Ecto neural progenitor cell (in vitro differentiated cells): Measurements from ENCODE around the gene LGI1.

Experiments
- DNase-seq: peaks from one replicate; pipeline ENCODE4 v3.0.0-alpha.2; 2018; ENCODE audit warnings: low spot score

The LGI1 gene

DNA sequence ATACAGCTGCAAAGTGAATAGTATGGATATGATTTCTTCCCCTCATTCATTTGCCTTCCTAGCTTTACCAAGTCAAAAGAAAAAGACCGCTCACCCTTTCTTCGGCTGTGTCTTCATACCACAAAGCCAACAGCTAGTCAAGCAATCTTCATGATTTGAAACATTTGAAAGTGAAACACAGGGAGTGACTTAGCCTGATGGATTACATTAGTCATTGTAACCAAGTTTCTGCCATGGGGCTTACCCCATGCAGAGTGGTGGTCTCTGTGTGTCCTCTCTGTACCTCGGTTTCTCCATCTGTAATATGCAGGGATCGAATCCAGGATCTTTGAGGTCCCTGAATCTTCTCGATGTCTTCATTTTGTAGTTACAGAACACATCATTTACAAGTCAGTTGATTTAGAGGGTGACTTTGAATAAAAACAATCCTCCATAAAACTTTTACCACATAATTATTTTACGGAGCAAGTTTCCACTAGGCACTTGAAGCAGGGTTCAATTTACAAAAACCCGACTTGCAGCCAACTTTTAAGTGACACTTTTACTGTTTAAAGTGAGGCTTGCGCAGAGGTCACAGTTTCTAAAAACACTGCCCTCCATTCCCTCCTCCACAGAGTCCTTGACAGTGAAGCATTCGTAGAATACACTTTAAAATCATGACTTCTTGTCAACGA is 2.2 kb upstream of the LGI1 start:
- DNase-seq, result no peak

DNA sequence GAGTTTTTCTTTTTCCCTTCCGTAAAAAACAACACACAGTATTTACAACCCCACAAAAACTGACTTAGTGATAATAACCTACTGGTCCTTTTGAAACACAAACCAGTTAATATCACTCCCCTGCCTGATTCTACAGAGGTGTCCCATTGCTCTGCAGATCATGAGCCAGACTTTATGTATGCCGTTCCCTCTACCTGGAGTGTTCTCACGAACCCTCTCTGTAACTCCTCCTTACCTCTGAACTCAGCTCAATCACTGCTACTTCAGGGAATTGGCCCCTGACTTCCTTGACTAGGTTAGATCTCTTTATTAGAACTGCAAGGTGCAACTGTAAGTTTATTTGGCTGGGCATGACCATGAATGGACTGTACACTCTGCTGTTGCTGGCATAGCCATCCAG is 1.6 kb upstream of the LGI1 start:
- no peak for DNase-seq

DNA sequence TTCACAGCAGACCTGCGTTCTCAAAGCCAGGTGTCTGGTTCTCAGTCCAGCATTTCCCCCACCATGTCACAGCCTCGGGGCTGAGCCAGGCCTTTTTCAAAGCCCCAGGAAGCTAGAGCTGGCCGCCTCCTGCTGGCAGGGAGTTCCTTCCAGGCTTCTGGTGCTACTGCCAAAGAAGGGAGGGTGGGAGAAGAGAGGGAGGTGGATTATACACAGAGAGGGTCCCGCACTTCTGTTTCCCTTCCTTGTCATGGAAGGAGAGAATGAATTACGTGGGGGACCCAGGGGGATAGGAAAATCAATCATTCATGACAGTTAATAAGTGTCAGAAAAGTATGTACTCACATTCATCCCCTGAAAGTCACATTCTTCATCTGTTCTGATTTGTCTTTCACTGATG is 600 bp upstream of the LGI1 start:
- peak; percentile 64 for DNase-seq

DNA sequence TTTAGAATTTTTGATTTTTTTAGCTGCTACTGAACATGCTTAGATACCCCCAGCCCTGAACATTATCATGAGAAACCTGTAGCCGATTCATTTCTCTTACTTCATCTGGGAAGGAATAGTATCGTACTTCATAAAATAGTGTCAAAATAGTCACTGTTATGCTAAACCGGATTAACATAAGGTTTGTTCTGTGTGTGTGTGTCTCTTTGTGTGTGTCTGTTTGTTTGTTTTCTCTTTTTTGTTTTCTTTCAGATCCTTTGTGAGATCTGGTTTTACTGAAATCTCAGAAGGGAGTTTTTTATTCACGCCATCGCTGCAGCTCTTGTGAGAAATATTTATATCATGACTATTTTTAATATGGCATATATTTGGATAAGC is 761 bp downstream of the LGI1 start:
- no peak for DNase-seq

DNA sequence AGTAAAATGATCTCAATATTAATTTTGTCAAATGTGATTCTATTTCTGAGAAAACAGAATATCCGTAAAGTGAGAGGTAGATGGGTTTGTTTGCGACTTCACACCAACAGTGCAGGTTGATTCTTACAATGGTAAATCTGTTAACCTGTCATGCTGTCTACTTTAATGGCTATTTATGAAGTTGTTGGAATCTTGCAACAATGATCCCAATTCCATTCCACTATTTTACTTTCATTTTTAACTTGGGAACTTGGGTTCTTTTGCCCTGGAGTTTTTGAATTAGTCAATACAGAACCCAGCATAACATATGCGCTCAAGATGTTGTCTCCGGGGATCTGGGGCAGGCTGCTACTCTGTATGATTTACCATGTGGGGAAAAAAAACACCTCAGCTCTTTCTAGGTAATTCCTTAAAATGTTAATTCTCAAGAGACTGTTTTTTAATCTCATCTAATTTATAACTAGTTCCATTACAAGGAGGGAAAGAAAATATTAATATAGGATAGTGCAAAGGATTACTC is 1.2 kb downstream of the LGI1 start:
- no peak for DNase-seq

DNA sequence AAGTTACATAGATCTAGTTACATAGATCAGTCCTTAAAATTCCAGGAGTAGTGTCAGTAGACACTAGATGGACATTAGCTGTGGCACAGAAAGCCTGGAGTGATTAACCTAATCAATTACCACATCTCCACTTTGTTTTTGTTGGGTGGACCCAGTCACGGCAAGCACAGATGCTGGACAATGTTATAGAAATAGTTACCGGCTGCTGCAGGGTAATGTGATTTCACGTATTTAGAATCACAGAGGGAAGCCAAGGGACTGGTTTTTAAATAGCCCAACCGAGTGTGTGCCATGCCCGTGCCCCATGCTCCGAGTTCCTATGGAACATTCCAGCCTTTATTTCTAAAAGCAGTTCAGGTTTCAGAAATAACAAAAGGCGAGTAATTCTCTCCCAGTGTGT is 2.8 kb downstream of the LGI1 start:
- DNase-seq, result peak; percentile 39

DNA sequence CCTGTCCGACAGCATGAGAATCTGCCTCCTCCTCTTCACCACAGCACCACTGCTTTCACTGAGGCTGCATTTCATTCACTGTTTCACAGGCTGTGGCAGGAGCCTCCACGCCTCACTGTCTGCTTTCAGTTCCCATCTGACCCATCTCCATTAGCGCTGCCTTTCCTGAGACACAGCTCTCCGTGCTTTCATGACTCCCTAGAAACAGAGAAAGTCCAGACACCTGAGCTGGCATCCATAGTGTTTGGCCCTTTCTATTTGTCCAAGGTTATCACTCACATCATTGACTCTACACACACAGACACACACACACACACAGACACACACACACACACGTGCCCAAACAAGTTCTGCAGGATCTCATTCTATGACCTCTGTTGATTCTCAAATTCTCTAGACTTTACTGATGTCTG is 5.2 kb downstream of the LGI1 start:
- peak; percentile 34 for DNase-seq

DNA sequence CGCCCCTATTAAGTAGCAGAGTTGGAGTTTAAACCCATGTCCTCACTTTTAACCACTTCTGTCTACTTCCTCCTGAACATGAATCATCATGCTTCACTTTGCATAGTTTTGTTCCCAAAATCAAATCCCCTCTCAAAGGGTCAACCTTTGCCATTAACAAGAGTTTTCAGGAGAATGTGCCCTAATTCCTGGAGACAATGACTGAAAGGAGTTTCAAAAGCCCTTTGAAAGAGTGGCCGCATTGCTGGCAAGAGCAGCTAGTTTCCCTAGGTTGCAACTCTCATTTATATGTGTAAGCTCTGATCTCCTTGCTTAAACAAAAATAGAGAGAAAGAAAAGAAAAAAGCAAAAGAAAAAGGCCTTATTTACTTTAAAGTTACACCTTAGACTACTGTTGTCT is 9.2 kb downstream of the LGI1 start:
- no peak for DNase-seq

DNA sequence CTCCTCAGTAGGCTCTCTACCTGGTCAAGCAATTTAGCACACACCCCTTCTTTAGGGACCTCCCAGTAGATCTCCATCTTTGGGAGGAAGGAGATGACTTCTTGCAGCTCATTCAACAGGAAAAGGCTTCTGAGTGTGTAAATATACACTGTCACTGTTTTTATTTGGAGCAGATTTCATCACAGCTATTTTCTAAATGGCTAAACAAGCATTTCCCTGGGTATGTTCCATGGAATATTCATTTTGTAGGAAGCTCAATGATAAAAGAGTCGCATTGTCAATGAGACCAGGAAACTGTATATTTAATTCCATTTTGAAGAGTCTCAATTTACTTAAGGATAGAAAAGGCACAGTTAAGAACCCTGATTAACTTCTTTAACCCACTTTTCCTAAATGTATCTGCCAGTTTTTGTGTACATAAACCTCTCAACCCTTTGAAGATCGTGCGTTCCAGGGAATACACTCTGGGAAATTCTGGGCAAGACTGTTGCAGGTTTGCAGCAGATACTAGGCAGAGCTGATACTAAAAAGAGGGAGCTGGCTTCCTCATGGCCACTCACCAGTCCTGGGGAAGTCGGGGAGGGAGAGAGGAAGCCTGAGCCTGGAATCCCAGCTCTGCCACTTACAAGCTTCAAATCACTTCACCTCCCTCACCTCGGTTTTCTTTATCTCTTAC is 10.1 kb downstream of the LGI1 start:
- no peak for DNase-seq

DNA sequence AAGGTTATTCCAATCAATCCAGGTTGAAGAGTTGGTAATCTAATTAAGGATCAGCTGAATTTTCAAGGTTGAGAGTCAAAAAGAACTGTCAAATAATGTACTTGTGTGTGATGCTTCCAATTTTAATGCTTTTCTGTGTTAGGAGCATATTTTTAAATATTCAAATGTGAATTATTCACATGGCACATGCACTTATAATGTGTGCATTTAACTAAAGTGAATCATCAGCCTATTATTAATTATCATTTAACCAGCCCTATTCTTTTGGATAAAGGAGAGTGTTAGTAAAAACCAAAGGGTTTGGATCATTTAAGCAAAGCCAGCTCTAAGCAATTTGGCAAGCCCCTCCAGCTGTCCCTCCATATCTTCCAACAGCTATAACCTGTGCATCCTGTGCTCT is 11.2 kb downstream of the LGI1 start:
- no peak for DNase-seq

DNA sequence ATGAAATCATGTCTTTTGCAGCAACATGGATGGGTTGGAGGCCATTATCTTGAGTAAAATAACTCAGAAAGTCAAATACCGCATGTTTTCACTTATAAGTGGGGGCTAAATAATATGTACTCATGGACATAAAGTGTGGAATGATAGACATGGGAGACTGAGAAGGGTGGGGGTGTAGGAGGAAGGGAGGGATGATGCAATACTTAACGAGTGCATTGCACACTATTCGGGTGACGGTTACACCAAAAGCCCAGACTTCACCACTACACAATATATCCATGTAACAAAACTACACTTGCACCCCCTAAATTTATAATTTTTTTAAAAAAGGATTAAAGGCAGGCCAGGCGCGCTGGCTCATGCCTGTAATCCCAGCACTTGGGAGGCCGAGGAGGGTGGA is 13.6 kb downstream of the LGI1 start:
- no peak for DNase-seq

DNA sequence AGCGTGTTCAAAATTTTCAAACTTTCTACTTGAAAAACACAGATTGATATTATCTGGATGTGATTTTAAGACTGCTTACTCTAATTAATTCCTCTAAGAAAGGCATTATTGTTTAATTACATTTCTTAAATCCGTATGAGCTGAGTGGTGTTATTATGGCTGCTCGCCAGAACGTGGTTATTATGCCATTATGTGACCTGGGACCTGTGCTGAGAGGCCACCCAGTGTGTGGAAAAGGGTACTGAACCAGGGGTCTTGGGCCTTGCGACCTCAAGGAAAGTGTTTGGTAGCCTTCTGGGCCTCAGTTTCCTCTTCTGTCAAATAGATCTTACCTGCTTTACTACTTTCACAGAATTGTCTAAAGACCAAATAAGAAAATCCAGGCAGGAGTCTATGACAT is 15.4 kb downstream of the LGI1 start:
- no peak for DNase-seq

DNA sequence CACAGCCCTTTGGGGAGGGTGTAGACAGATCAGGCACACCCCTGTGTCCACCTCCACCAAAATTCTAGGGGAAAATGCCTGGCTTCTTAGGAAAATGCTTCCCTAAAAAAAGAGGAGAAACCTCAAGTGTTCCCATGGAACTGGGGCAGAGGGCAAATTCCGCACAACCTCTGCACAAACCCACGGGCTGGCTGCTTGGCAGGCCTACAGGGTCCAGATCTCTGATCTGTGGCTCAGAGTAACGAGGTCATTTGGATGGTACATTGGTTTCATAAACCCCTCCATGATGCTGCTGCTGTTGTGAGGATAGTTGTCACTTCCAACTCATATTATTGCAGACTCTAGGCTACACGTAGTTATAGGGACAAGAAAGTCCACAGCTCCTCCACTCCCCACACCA is 16.0 kb downstream of the LGI1 start:
- DNase-seq, result no peak

DNA sequence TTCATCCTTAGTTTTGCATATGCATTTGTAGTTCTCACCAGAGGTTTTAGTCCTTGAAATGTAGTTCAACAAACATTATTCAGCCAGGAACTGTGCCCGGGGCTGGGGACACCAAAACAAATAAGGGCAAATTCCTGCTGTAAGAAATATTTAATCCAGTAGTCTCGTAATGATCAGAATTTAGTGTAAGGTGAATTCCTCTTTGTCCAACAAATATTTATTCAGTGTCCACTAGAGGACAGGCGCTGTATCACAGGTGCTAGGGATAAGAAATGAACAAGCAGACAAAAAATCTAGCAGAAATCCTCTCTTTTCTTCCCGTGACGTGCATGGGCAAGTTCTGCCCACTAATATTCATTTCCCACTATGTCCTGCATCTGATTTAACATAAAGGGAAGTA is 17.6 kb downstream of the LGI1 start:
- DNase-seq, result no peak

DNA sequence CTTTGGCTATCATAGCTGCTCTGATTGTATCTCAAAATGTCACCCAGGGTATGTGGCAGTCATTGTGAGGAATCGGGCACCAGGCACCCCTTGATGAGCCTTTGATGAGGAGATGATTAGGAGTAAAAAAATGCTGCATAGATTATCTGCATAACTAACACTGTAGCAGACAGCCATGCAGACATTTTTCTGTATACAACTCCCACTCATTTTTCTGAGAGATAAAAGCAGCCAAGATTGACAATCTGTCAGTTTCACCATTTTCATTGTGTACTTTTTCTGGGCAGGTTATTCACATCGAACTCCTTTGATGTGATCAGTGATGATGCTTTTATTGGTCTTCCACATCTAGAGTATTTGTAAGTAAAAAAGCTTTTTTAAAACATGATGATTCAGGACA is 19.4 kb downstream of the LGI1 start:
- no peak for DNase-seq

DNA sequence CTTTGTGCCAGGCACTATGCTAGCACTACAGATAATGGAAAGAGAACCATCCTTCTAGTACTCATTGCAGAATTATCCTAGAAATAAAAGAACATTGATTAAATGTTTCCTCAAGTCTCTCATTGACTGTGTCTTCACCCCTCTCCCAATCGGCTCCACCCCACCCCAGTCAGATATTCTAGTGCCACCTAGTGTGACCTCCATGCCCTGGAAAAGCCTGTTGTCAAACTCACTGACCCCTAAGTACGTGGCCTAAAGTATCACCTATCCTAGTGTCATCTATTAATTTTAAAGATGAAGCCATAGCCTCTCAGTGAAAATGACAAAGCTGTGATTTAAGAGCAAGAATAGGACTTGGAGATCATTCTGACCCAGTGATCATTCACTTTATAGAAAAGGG is 26.3 kb downstream of the LGI1 start:
- no peak for DNase-seq

DNA sequence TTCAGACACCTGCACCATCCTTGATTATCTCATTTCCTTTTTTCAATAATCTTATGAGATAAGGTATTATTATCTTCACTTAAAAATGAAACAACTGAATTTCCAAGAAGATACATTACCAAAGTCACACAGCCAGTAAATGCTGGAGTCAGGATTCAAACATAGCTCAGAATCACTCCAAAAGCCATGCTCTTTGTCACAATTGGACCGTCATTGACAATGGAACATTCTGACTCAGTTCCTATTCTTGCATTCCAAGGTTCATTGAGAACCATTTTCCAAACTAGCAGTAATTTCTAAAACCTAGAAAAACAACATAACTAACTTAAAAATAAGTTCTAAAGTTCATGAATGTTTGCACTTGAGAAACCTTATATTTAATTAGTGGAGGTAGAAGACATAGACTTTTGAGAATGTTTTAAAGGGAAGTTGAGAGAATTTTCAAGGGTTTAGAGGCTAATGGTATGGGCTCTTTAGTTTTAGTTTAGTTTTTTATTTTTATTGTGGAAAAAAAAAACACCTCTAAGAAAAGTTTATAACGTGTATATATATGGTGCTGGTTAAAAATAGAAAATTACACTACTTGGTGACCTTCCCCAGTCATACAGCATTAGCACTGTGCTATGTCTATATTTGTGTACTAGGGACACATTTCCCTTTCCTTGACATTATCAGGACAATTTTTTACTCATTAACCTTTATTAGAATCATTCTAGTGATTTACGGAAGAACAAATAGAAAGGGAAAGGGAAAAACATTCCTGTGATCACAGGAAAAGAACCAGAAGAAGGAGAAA is 30.9 kb downstream of the LGI1 start:
- DNase-seq, result no peak

DNA sequence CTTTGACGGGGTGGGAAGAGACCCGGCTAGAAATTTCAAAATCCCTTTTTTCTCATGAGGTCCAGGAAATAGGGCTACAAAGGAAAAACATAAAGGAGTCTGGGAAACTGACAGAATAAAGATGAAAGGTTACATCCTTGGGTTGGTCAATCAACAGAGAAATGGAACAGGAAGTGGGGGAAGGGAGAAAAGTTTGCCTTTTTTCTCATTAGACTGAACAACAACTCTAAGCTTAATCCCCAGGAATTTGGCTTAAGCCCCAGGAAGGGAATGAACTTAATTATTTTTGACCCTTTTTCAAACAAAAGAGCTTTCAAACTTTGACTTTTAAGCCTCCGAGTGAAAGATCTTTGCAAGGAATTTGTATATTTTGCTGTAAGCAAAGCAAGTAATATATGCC is 32.7 kb downstream of the LGI1 start:
- no peak for DNase-seq

DNA sequence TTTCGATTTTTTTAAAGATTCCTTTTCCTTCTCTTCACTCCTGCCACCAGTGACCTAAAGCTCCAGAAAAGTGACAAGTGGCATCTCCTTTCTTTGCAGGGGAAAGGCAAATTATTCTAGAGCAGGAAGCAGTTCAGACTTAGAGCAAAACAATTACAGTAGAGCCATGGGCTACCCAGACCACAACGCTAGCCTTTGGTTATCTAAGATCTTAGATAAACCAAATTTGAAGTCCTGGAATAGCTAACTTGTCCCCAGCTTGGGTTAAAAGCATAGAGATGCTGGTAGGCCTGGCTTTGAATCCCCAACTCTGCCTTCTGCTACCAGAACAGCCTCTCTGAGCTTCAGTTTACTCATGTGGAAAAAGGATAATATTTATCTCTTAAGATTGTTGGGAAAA is 38.4 kb downstream of the LGI1 start:
- DNase-seq, result no peak

DNA sequence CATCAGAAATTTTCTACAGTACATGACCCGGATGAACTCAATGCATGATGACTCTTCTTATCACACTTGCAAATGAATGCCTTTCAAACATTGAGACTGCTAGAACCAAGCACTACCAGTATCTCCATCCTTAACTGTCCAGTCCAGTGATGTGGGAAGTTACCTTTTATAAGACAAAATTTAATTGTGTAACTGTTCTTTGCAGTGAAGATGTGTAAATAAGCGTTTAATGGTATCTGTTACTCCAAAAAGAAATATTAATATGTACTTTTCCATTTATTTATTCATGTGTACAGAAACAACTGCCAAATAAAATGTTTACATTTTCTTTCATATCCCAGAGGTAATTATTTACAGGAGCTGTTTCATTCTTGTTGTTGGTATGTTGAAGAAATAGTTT is 40.1 kb downstream of the LGI1 start:
- no peak for DNase-seq

DNA sequence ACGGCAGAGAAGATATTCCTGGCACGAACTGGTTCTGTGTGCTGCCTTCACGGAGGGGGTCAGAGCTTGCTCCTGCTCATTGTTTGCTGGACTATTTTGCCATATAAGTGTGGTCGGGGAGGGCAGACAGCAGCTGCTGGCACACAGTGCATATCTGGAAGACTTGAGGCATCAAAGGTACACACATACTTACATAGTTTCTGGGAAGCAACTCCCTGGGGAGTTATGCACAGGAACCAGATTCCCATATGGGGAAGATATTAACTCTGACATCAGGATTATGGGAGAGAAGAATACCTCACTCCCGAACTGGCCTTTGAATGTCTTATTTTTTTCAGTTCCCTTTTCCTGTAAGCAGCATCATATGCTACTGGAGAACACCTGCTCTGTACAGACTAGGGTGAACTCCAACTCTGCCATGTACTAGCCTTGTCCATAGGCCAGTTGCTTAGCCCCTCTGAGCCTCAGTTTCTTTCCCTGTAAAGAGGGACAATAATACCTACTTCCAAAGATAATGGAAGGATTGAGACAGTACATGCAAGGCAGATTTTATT is 41.5 kb downstream of the LGI1 start:
- no peak for DNase-seq

DNA sequence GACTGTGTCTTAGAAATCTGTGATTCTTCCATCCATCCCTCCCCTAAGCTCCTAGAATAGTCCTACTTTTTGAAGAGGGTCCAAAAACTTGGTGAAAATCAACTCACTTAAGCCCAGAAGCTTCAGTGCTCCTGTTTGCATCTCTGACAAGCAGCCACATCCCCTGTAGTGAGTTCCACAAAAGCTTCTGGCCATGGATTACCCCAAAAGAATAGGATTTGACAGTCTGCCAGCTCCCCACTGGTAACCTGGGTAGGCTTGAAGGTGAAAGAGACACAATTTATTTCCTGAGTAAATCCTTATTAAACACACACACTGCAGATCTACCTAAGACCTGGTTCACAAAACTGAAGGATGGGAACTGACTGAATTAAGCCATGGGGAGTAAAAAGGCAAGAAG is 46.5 kb downstream of the LGI1 start:
- no peak for DNase-seq

DNA sequence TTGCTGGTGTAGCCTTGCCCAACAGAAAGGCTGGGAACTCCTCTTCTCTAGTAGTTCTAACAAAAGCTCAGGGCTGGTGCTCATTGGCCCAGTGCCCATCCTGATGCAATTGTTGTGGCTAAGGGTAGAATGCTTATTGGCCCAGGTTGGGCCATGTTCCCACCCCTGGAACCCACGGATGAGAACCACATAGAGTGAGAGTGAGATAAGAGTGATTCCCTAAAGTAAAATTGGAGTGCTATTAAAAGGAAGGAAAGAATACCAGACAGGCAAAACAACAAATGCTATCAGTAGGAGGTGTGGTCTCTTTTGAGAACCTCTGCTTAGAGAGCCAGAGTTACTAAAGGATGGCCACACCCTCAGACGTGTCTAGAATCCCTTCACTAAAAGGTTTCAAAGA is 49.2 kb downstream of the LGI1 start:
- DNase-seq, result no peak
